SW480 (cell line): ENCODE measurements around the gene FNBP1.
"Not testable (repeated sequence)": the region's sequence is repeated elsewhere in the genome, so short reads cannot be mapped to it uniquely, and the experiment has no call there.

Experiments used
- DNase-seq: peaks from one replicate; pipeline ENCODE4 v3.0.0-alpha.2; 2016; ENCODE audit warnings: low spot score

Gene FNBP1

GRCh38 chr9:129953736-129954135 is 89.3 kb downstream of the FNBP1 start:
- DNase-seq, result no peak

- DNase-seq, result no peak
Observed at GRCh38 chr9:129952337-129952736, 90.7 kb downstream of the FNBP1 start.

- no peak for DNase-seq
Observed at GRCh38 chr9:129949821-129950220, 93.2 kb downstream of the FNBP1 start.

GRCh38 chr9:129948626-129949025 is 94.4 kb downstream of the FNBP1 start:
- DNase-seq, result not testable (repeated sequence)

- no peak for DNase-seq
Observed at GRCh38 chr9:129946246-129946995, 96.6 kb downstream of the FNBP1 start.

GRCh38 chr9:129945314-129945713 is 97.7 kb downstream of the FNBP1 start:
- no peak for DNase-seq

GRCh38 chr9:129944506-129945116 is 98.4 kb downstream of the FNBP1 start:
- no peak for DNase-seq

GRCh38 chr9:129939431-129939830 is 103.6 kb downstream of the FNBP1 start:
- no peak for DNase-seq

- DNase-seq, result no peak
Observed at GRCh38 chr9:129938291-129938979, 104.6 kb downstream of the FNBP1 start.

- DNase-seq, result not testable (repeated sequence)
Observed at GRCh38 chr9:129937879-129938278, 105.1 kb downstream of the FNBP1 start.

GRCh38 chr9:129936222-129936621 is 106.8 kb downstream of the FNBP1 start:
- DNase-seq, result no peak

- DNase-seq, result no peak
Observed at GRCh38 chr9:129934780-129935179, 108.2 kb downstream of the FNBP1 start.

GRCh38 chr9:129934041-129934591 is 108.9 kb downstream of the FNBP1 start:
- DNase-seq, result no peak

GRCh38 chr9:129933185-129934040 is 109.6 kb downstream of the FNBP1 start:
- DNase-seq, result no peak

- DNase-seq, result no peak
Observed at GRCh38 chr9:129932303-129933151, 110.5 kb downstream of the FNBP1 start.

- DNase-seq, result no peak
Observed at GRCh38 chr9:129930743-129931142, 112.2 kb downstream of the FNBP1 start.

- no peak for DNase-seq
Observed at GRCh38 chr9:129929496-129930125, 113.4 kb downstream of the FNBP1 start.

- no peak for DNase-seq
Observed at GRCh38 chr9:129923589-129923988, 119.4 kb downstream of the FNBP1 start.

- no peak for DNase-seq
Observed at GRCh38 chr9:129921905-129922304, 121.1 kb downstream of the FNBP1 start.

GRCh38 chr9:129919841-129920240 is 123.1 kb downstream of the FNBP1 start:
- DNase-seq, result no peak
